ES-I3 (cell line): ENCODE data around the gene ATG4C.

Source experiments
- H3K36me3 ChIP-seq: 2 replicates; pipeline ENCODE4 v1.6.1; 2013; ENCODE audit warnings: mild to moderate bottlenecking, low read length, control low read depth, moderate library complexity; ENCODE audit not compliant: insufficient read depth
- H3K4me1 ChIP-seq: 2 replicates; pipeline ENCODE4 v1.6.1; 2013; ENCODE audit warnings: mild to moderate bottlenecking, control low read depth, low read length; ENCODE audit not compliant: insufficient read depth
- H3K9ac ChIP-seq: 2 replicates; pipeline ENCODE4 v1.6.1; 2013; ENCODE audit warnings: low read depth, mild to moderate bottlenecking, low read length, moderate library complexity
- H3K9me3 ChIP-seq: 2 replicates; pipeline ENCODE4 v1.6.1; 2013; ENCODE audit warnings: mild to moderate bottlenecking, low read length, moderate library complexity; ENCODE audit not compliant: control insufficient read depth, insufficient read depth

The ATG4C gene

GRCh38 chr1:62891956-62892562 lies 108.1 kb downstream of the ATG4C start:
- H3K9me3 ChIP-seq: no peaks in the 10 kb centered on the region
- H3K36me3 ChIP-seq: no peaks in the 10 kb centered on the region
- H3K9ac ChIP-seq: no peak overlapping the region
- peaks cover 6% of the 10 kb centered on the region; the same call in 1 of the 2 replicates for H3K4me1 ChIP-seq

- Histone ChIP-seq H3K4me1 (no peaks in the 10 kb centered on the region), H3K36me3 (no peaks in the 10 kb centered on the region), H3K9me3 (no peaks in the 10 kb centered on the region), H3K9ac (no peak overlapping the region)
These were observed 113.9 kb downstream of the ATG4C start for GRCh38 chr1:62897788-62898187.

- no peaks in the 10 kb centered on the region for H3K9me3 ChIP-seq
- H3K9ac ChIP-seq: no peak overlapping the region
- no peaks in the 10 kb centered on the region for H3K36me3 ChIP-seq
- no peaks in the 10 kb centered on the region for H3K4me1 ChIP-seq
These were observed 116.6 kb downstream of the ATG4C start for GRCh38 chr1:62900566-62900965.

- no peak overlapping the region for H3K9ac ChIP-seq
- H3K4me1 ChIP-seq: no peaks in the 10 kb centered on the region
These were observed 117.7 kb downstream of the ATG4C start for GRCh38 chr1:62901650-62902049.

GRCh38 chr1:62903522-62903921 lies 119.6 kb downstream of the ATG4C start:
- H3K9me3 ChIP-seq: no peaks in the 10 kb centered on the region
- H3K9ac ChIP-seq: no peak overlapping the region
- no peaks in the 10 kb centered on the region for H3K36me3 ChIP-seq
- H3K4me1 ChIP-seq: no peaks in the 10 kb centered on the region

More at GRCh38 chr1:62901650-62902049, 117.7 kb downstream of the ATG4C start:
- H3K36me3 ChIP-seq: no peaks in the 10 kb centered on the region
- no peaks in the 10 kb centered on the region for H3K9me3 ChIP-seq

- Histone ChIP-seq H3K36me3 (no peaks in the 10 kb centered on the region), H3K4me1 (no peaks in the 10 kb centered on the region), H3K9ac (no peak overlapping the region)
These were observed 120.3 kb downstream of the ATG4C start for GRCh38 chr1:62903982-62904855.

GRCh38 chr1:62904856-62905225 lies 120.9 kb downstream of the ATG4C start:
- Histone ChIP-seq H3K9me3 (no peaks in the 10 kb centered on the region), H3K36me3 (no peaks in the 10 kb centered on the region), H3K4me1 (no peaks in the 10 kb centered on the region), H3K9ac (no peak overlapping the region)

More at GRCh38 chr1:62903982-62904855, 120.3 kb downstream of the ATG4C start:
- H3K9me3 ChIP-seq: no peaks in the 10 kb centered on the region

GRCh38 chr1:62905309-62905708 lies 121.4 kb downstream of the ATG4C start:
- Histone ChIP-seq H3K36me3 (no peaks in the 10 kb centered on the region), H3K9ac (no peak overlapping the region), H3K9me3 (no peaks in the 10 kb centered on the region)

GRCh38 chr1:62905872-62906271 lies 121.9 kb downstream of the ATG4C start:
- Histone ChIP-seq H3K36me3 (no peaks in the 10 kb centered on the region), H3K4me1 (no peaks in the 10 kb centered on the region), H3K9me3 (no peaks in the 10 kb centered on the region), H3K9ac (no peak overlapping the region)

More at GRCh38 chr1:62905309-62905708, 121.4 kb downstream of the ATG4C start:
- H3K4me1 ChIP-seq: no peaks in the 10 kb centered on the region

GRCh38 chr1:62906428-62906886 lies 122.5 kb downstream of the ATG4C start:
- H3K4me1 ChIP-seq: no peaks in the 10 kb centered on the region
- H3K36me3 ChIP-seq: no peaks in the 10 kb centered on the region
- no peaks in the 10 kb centered on the region for H3K9me3 ChIP-seq
- peak overlapping the region; percentile 12; the same call in 1 of the 2 replicates for H3K9ac ChIP-seq

GRCh38 chr1:62908168-62908695 lies 124.3 kb downstream of the ATG4C start:
- Histone ChIP-seq H3K9me3 (no peaks in the 10 kb centered on the region), H3K36me3 (no peaks in the 10 kb centered on the region), H3K9ac (no peak overlapping the region), H3K4me1 (no peaks in the 10 kb centered on the region)

- H3K9me3 ChIP-seq: no peaks in the 10 kb centered on the region
- no peaks in the 10 kb centered on the region for H3K36me3 ChIP-seq
- H3K4me1 ChIP-seq: no peaks in the 10 kb centered on the region
- H3K9ac ChIP-seq: no peak overlapping the region
These were observed 128.2 kb downstream of the ATG4C start for GRCh38 chr1:62912028-62912638.
